NCI-H2171 treated with DMSO at 0.1 percent for 48 hours (cell line): ENCODE data around the gene ANKRD11.
A peak's percentile ranks its signal among the peaks of the same experiment; 100 is the strongest.
"Not testable (repeated sequence)": the region's sequence is repeated elsewhere in the genome, so short reads cannot be mapped to it uniquely, and the experiment has no call there.

ENCODE experiments used
- DNase-seq: peaks from one replicate; lab custom pipeline; 2025; lab: John Stamatoyannopoulos, UW

ANKRD11 gene

GRCh38 chr16:89402962-89403361 lies 87.4 kb downstream of the ANKRD11 start:
- no peak for DNase-seq

GRCh38 chr16:89401641-89402445 lies 88.5 kb downstream of the ANKRD11 start:
- no peak for DNase-seq

GRCh38 chr16:89401205-89401604 lies 89.2 kb downstream of the ANKRD11 start:
- DNase-seq = no peak

- DNase-seq = no peak
Measured at GRCh38 chr16:89400740-89401139, 89.6 kb downstream of the ANKRD11 start.

GRCh38 chr16:89398924-89399323 lies 91.4 kb downstream of the ANKRD11 start:
- no peak for DNase-seq

- DNase-seq = no peak
Measured at GRCh38 chr16:89397331-89397861, 93.0 kb downstream of the ANKRD11 start.

- DNase-seq = no peak
Measured at GRCh38 chr16:89396156-89396555, 94.2 kb downstream of the ANKRD11 start.

- DNase-seq = peak; percentile 63
Measured at GRCh38 chr16:89395150-89396142, 94.9 kb downstream of the ANKRD11 start.

- no peak for DNase-seq
Measured at GRCh38 chr16:89393738-89394406, 96.5 kb downstream of the ANKRD11 start.

GRCh38 chr16:89392881-89393737 lies 97.3 kb downstream of the ANKRD11 start:
- no peak for DNase-seq

GRCh38 chr16:89390224-89390583 lies 100.2 kb downstream of the ANKRD11 start:
- DNase-seq = not testable (repeated sequence)

GRCh38 chr16:89389504-89390223 lies 100.7 kb downstream of the ANKRD11 start:
- DNase-seq = not testable (repeated sequence)

- no peak for DNase-seq
Measured at GRCh38 chr16:89388536-89388935, 101.8 kb downstream of the ANKRD11 start.

- DNase-seq = peak; percentile 73
Measured at GRCh38 chr16:89386306-89387185, 103.8 kb downstream of the ANKRD11 start.

- DNase-seq = no peak
Measured at GRCh38 chr16:89385712-89386111, 104.6 kb downstream of the ANKRD11 start.

- no peak for DNase-seq
Measured at GRCh38 chr16:89384282-89384681, 106.1 kb downstream of the ANKRD11 start.

- no peak for DNase-seq
Measured at GRCh38 chr16:89383095-89384003, 107.0 kb downstream of the ANKRD11 start.

- not testable (repeated sequence) for DNase-seq
Measured at GRCh38 chr16:89382555-89382954, 107.8 kb downstream of the ANKRD11 start.
